GM12801 (cell line): ENCODE measurements around the gene DOLPP1.

ENCODE experiments used
- CTCF ChIP-seq: IDR thresholded peaks from one replicate; pipeline ENCODE4 v1.5.1; 2011; ENCODE audit warnings: control low read depth; ENCODE audit not compliant: insufficient read length; ENCODE audit errors: extremely low read depth

Gene DOLPP1

GRCh38 chr9:129107651-129108050, 26.7 kb downstream of the DOLPP1 start:
- TF ChIP-seq CTCF = no peak

- TF ChIP-seq CTCF = no peak
These were observed 27.3 kb downstream of the DOLPP1 start for GRCh38 chr9:129108083-129108804.

- TF ChIP-seq CTCF = no peak
These were observed 28.1 kb downstream of the DOLPP1 start for GRCh38 chr9:129108805-129109536.

- TF ChIP-seq CTCF = no peak
These were observed 28.6 kb downstream of the DOLPP1 start for GRCh38 chr9:129109537-129109903.

GRCh38 chr9:129109952-129110739, 29.2 kb downstream of the DOLPP1 start:
- TF ChIP-seq CTCF = no peak

GRCh38 chr9:129110740-129111527, 30.0 kb downstream of the DOLPP1 start, which contains the start of the genes CRAT and PTPA:
TSS of gene CRAT (minus strand) at chr9:129110793. CDS start at chr9:129110509, 284 bp downstream.
TSS of gene PTPA (plus strand) at chr9:129111415. CDS start at chr9:129111601, 186 bp downstream.
- no peak for TF ChIP-seq CTCF
